ENCODE measurements around the gene CRYBG1. TPM values are rescaled to one million over a fixed set of nuclear protein-coding genes. Genes with fewer than 3 reads are reported as not detected.

CRYBG1 gene
- total RNA-seq, 1 donor from 2014 or later: 24.9 TPM

GRCh38 chr6:106419900-106420613 lies 59.5 kb downstream of the CRYBG1 start:
- no peaks in the 10 kb centered on the region for H3K27me3 ChIP-seq
- no peak overlapping the region for H3K27ac ChIP-seq
- intact Hi-C loops (cut with DNase I): no loop called here
- H3K4me1 ChIP-seq: no peaks in the 10 kb centered on the region
- TF ChIP-seq, protein P1, sequence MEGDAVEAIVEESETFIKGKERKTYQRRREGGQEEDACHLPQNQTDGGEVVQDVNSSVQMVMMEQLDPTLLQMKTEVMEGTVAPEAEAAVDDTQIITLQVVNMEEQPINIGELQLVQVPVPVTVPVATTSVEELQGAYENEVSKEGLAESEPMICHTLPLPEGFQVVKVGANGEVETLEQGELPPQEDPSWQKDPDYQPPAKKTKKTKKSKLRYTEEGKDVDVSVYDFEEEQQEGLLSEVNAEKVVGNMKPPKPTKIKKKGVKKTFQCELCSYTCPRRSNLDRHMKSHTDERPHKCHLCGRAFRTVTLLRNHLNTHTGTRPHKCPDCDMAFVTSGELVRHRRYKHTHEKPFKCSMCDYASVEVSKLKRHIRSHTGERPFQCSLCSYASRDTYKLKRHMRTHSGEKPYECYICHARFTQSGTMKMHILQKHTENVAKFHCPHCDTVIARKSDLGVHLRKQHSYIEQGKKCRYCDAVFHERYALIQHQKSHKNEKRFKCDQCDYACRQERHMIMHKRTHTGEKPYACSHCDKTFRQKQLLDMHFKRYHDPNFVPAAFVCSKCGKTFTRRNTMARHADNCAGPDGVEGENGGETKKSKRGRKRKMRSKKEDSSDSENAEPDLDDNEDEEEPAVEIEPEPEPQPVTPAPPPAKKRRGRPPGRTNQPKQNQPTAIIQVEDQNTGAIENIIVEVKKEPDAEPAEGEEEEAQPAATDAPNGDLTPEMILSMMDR (IDR thresholded peaks at IDR 0.05): no peak
- no peaks in the 10 kb centered on the region for H3K36me3 ChIP-seq
- no peak for DNase-seq
- ATAC-seq: no peak
- H3K4me3 ChIP-seq: no peak overlapping the region
- no peaks in the 10 kb centered on the region for H3K9me3 ChIP-seq

- Histone ChIP-seq H3K4me1 (no peaks in the 10 kb centered on the region), H3K27ac (no peak overlapping the region), H3K27me3 (no peaks in the 10 kb centered on the region), H3K36me3 (no peaks in the 10 kb centered on the region), H3K9me3 (no peaks in the 10 kb centered on the region), H3K4me3 (no peak overlapping the region)
- TF ChIP-seq, protein P1 (IDR thresholded peaks at IDR 0.05): no peak
- DNase-seq (no peak), ATAC-seq (no peak)
- intact Hi-C loops (cut with DNase I): no loop called here
Measured at GRCh38 chr6:106421496-106421895, 61.0 kb downstream of the CRYBG1 start.

DNA sequence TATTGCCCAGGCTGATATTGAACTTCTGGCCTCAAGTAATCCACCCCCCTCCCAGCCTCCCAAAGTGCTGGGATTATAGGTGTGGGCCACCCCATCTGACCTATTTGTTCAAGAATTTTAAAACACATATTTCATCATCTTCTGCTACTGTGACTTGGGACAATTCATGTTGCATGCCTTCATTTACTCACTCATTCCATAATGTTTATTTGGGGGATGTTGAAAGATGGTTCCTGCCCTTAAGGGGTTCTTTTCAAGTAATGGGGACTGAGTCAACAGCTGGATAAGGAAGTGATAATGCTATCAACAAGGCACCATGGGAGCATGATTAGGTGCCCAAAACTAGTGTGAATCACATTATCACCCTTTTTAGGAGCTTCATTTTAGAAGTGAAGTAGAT lies 62.0 kb downstream of the CRYBG1 start:
- ATAC-seq (no peak), DNase-seq (no peak)
- H3K4me1 ChIP-seq: no peaks in the 10 kb centered on the region
- H3K27me3 ChIP-seq: no peaks in the 10 kb centered on the region
- H3K9me3 ChIP-seq: no peaks in the 10 kb centered on the region
- no peak overlapping the region for H3K27ac ChIP-seq
- intact Hi-C loops (cut with DNase I): no loop called here
- no peaks in the 10 kb centered on the region for H3K36me3 ChIP-seq
- no peak overlapping the region for H3K4me3 ChIP-seq
- TF ChIP-seq, protein P1 (IDR thresholded peaks at IDR 0.05): no peak

DNA sequence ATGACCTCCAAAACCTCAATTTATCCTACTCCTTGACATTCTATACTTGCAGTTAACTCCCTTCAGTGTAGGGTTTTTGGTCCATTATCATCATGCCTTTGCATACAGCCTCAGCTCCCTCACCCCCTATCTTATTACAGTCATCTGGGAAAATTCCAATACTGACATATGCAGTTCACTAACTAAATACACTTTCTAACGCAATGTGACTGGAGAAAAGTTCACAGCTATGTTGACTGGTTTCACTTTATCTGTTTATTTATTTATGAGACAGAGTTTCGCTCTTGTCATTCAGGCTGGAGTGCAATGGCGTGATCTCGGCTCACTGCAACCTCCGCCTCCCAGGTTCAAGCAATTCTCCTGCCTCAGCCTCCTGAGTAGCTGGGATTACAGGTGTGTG lies 64.9 kb downstream of the CRYBG1 start:
- intact Hi-C loops (cut with DNase I): no loop called here
- Histone ChIP-seq H3K4me1 (no peaks in the 10 kb centered on the region), H3K9me3 (no peaks in the 10 kb centered on the region), H3K27me3 (no peaks in the 10 kb centered on the region), H3K4me3 (no peak overlapping the region), H3K27ac (no peak overlapping the region), H3K36me3 (no peaks in the 10 kb centered on the region)
- DNase-seq (no peak), ATAC-seq (no peak)
- TF ChIP-seq, protein P1 (IDR thresholded peaks at IDR 0.05): no peak

DNA sequence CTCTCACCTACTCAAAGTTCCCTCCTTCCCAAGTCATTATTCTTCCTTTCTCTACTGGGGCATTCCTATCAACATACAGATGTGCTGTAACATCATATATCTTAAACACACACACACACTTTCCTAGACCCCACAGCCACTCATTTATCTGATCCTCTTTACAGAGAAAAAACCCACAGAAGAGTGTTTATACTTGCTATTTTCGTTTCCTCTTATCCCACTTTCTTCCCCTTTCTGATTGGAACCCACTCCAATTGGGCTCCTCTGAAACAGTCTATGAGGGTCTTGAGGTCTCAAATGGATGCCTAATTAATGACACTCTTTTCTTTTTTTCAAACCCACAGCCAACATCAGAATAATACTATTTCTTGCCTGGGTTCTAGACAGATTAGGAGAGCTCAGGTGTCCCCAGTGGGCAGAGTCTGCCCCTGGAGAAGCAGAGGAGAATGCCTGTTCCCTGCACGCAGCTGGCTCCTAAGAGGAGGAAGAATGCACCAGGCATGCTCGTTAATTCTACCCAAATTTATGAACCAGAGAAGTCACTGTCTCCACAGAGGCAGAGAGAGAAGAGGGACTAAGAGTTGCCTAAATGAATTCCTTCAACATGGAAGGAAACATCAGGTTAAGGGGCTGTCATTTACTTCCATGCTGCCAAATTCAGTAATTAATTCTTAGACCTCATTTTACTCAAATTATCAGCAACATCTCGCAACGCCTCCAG lies 65.9 kb downstream of the CRYBG1 start:
- intact Hi-C loops (cut with DNase I): no loop called here
- DNase-seq (no peak), ATAC-seq (no peak)
- H3K27ac ChIP-seq: no peak overlapping the region
- no peaks in the 10 kb centered on the region for H3K9me3 ChIP-seq
- no peaks in the 10 kb centered on the region for H3K4me1 ChIP-seq
- no peak overlapping the region for H3K4me3 ChIP-seq
- no peaks in the 10 kb centered on the region for H3K36me3 ChIP-seq
- no peaks in the 10 kb centered on the region for H3K27me3 ChIP-seq
- TF ChIP-seq, protein P1 (IDR thresholded peaks at IDR 0.05): no peak

Measured in upper lobe of right lung (tissue), 1 donor.